ENCODE data around the gene KLHL6. TPM values are rescaled to one million over a fixed set of nuclear protein-coding genes. Genes with fewer than 3 reads are reported as not detected.

Gene KLHL6
- total RNA-seq, 1 donor from 2014 or later: 0.11 TPM

GRCh38 chr3:183488343-183488742, 67.2 kb downstream of the KLHL6 start:
- Histone ChIP-seq H3K27me3 (ENCODE audit: insufficient read depth, low read length) (no peaks in the 10 kb centered on the region), H3K36me3 (ENCODE audit: insufficient read depth, low read length) (no peaks in the 10 kb centered on the region), H3K79me2 (ENCODE audit: insufficient read depth, low read length) (no peaks in the 10 kb centered on the region), H3K4me3 (ENCODE audit: insufficient read depth, low read depth, low read length) (no peak overlapping the region), H3K4me1 (ENCODE audit: insufficient read depth, low read length) (peaks cover 5% of the 10 kb centered on the region), H3K9ac (ENCODE audit: low read length) (no peak overlapping the region), H2AFZ (ENCODE audit: low read depth, low read length) (no peak overlapping the region), H3K9me3 (ENCODE audit: insufficient read depth, low read depth, low read length) (no peaks in the 10 kb centered on the region), H3K4me2 (ENCODE audit: low read length) (no peak overlapping the region), H3K27ac (ENCODE audit: low read depth, low read length) (no peak overlapping the region), H4K20me1 (ENCODE audit: insufficient read depth, low read length) (no peaks in the 10 kb centered on the region)
- Mint-ChIP-seq H3K27ac (ENCODE audit: unreplicated experiment) (no peak overlapping the region), H3K27me3 (ENCODE audit: low read depth, unreplicated experiment) (peaks cover 2% of the 10 kb centered on the region), H3K4me1 (ENCODE audit: low read depth, unreplicated experiment) (peaks cover 24% of the 10 kb centered on the region), H3K36me3 (ENCODE audit: low read depth, unreplicated experiment) (no peaks in the 10 kb centered on the region), H3K4me3 (ENCODE audit: unreplicated experiment) (no peak overlapping the region), H3K9me3 (ENCODE audit: unreplicated experiment) (no peaks in the 10 kb centered on the region)
- TF ChIP-seq, protein P1, sequence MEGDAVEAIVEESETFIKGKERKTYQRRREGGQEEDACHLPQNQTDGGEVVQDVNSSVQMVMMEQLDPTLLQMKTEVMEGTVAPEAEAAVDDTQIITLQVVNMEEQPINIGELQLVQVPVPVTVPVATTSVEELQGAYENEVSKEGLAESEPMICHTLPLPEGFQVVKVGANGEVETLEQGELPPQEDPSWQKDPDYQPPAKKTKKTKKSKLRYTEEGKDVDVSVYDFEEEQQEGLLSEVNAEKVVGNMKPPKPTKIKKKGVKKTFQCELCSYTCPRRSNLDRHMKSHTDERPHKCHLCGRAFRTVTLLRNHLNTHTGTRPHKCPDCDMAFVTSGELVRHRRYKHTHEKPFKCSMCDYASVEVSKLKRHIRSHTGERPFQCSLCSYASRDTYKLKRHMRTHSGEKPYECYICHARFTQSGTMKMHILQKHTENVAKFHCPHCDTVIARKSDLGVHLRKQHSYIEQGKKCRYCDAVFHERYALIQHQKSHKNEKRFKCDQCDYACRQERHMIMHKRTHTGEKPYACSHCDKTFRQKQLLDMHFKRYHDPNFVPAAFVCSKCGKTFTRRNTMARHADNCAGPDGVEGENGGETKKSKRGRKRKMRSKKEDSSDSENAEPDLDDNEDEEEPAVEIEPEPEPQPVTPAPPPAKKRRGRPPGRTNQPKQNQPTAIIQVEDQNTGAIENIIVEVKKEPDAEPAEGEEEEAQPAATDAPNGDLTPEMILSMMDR (IDR thresholded peaks at IDR 0.05; ENCODE audit: insufficient read depth, low read depth, low read length): no peak
- DNase-seq (ENCODE audit: low read depth) (no peak), FAIRE-seq (no peak)

DNA sequence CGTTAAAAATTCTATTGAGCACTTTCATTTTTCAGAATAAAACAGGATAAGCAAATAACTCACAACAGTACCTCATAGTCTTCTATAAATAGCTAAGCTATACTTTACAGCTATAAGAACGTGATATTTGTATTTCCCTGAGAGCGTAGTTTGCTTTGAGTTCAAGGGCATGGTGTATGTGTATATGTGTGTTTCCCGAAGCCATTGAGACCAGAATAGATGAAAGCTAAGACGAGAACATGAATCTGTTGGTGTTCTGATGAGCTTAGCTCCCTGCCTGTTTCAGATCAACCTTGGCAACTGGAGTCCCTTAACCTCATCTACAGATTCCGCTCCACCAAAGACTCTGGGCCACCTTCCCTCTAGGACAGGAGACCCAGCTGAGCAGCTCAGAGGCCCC, 67.6 kb downstream of the KLHL6 start:
- no peak overlapping the region for H3K4me2 ChIP-seq (ENCODE audit: low read length)
- H3K36me3 ChIP-seq (ENCODE audit: insufficient read depth, low read length): no peaks in the 10 kb centered on the region
- no peaks in the 10 kb centered on the region for H3K36me3 Mint-ChIP-seq (ENCODE audit: low read depth, unreplicated experiment)
- H3K27ac Mint-ChIP-seq (ENCODE audit: unreplicated experiment): no peak overlapping the region
- H3K27me3 Mint-ChIP-seq (ENCODE audit: low read depth, unreplicated experiment): peaks cover 2% of the 10 kb centered on the region
- no peaks in the 10 kb centered on the region for H3K9me3 ChIP-seq (ENCODE audit: insufficient read depth, low read depth, low read length)
- FAIRE-seq (no peak), DNase-seq (ENCODE audit: low read depth) (no peak)
- H3K27ac ChIP-seq (ENCODE audit: low read depth, low read length): no peak overlapping the region
- H3K27me3 ChIP-seq (ENCODE audit: insufficient read depth, low read length): no peaks in the 10 kb centered on the region
- TF ChIP-seq EZH2 (IDR thresholded peaks at IDR 0.05; ENCODE audit: insufficient read depth, low read length): no peak
- TF ChIP-seq, protein P1 (IDR thresholded peaks at IDR 0.05; ENCODE audit: insufficient read depth, low read depth, low read length): no peak
- peaks cover 26% of the 10 kb centered on the region for H3K4me1 Mint-ChIP-seq (ENCODE audit: low read depth, unreplicated experiment)
- H3K79me2 ChIP-seq (ENCODE audit: insufficient read depth, low read length): no peaks in the 10 kb centered on the region
- H3K9me3 Mint-ChIP-seq (ENCODE audit: unreplicated experiment): no peaks in the 10 kb centered on the region
- H3K4me3 Mint-ChIP-seq (ENCODE audit: unreplicated experiment): no peak overlapping the region
- H3K4me1 ChIP-seq (ENCODE audit: insufficient read depth, low read length): peaks cover 5% of the 10 kb centered on the region
- H3K4me3 ChIP-seq (ENCODE audit: insufficient read depth, low read depth, low read length): no peak overlapping the region
- no peak overlapping the region for H2AFZ ChIP-seq (ENCODE audit: low read depth, low read length)
- no peak overlapping the region for H3K9ac ChIP-seq (ENCODE audit: low read length)
- no peaks in the 10 kb centered on the region for H4K20me1 ChIP-seq (ENCODE audit: insufficient read depth, low read length)

- H3K9me3 Mint-ChIP-seq (ENCODE audit: unreplicated experiment): no peaks in the 10 kb centered on the region
- no peak overlapping the region for H3K27ac Mint-ChIP-seq (ENCODE audit: unreplicated experiment)
- no peaks in the 10 kb centered on the region for H3K9me3 ChIP-seq (ENCODE audit: insufficient read depth, low read depth, low read length)
- H3K36me3 ChIP-seq (ENCODE audit: insufficient read depth, low read length): no peaks in the 10 kb centered on the region
- TF ChIP-seq EZH2 (IDR thresholded peaks at IDR 0.05; ENCODE audit: insufficient read depth, low read length): no peak
- TF ChIP-seq, protein P1 (IDR thresholded peaks at IDR 0.05; ENCODE audit: insufficient read depth, low read depth, low read length): no peak
- peaks cover 21% of the 10 kb centered on the region for H3K4me1 Mint-ChIP-seq (ENCODE audit: low read depth, unreplicated experiment)
- H3K79me2 ChIP-seq (ENCODE audit: insufficient read depth, low read length): no peaks in the 10 kb centered on the region
- no peaks in the 10 kb centered on the region for H3K27me3 ChIP-seq (ENCODE audit: insufficient read depth, low read length)
- H3K4me3 Mint-ChIP-seq (ENCODE audit: unreplicated experiment): no peak overlapping the region
- no peak overlapping the region for H3K4me3 ChIP-seq (ENCODE audit: insufficient read depth, low read depth, low read length)
- H2AFZ ChIP-seq (ENCODE audit: low read depth, low read length): no peak overlapping the region
- H3K27ac ChIP-seq (ENCODE audit: low read depth, low read length): no peak overlapping the region
- no peak overlapping the region for H3K4me2 ChIP-seq (ENCODE audit: low read length)
- DNase-seq (ENCODE audit: low read depth) (no peak), FAIRE-seq (no peak)
- no peaks in the 10 kb centered on the region for H3K36me3 Mint-ChIP-seq (ENCODE audit: low read depth, unreplicated experiment)
- no peaks in the 10 kb centered on the region for H4K20me1 ChIP-seq (ENCODE audit: insufficient read depth, low read length)
- peaks cover 2% of the 10 kb centered on the region for H3K27me3 Mint-ChIP-seq (ENCODE audit: low read depth, unreplicated experiment)
- H3K4me1 ChIP-seq (ENCODE audit: insufficient read depth, low read length): peaks cover 5% of the 10 kb centered on the region
- H3K9ac ChIP-seq (ENCODE audit: low read length): no peak overlapping the region
Measured at GRCh38 chr3:183487016-183487415, 68.5 kb downstream of the KLHL6 start.

All from astrocyte (in vitro differentiated cells and primary cell).